ENCODE measurements around the gene VEPH1.

GRCh38 chr3:157310329-157311052, 192.7 kb downstream of the VEPH1 start:
- TF ChIP-seq CTCF (IDR thresholded peaks at IDR 0.05) (no peak), POLR2A (IDR thresholded peaks at IDR 0.05) (no peak)

All from Peyer's patch (tissue), 4 donors.